Hematopoietic multipotent progenitor cell treated with erythropoietin and hydrocortisone succinate and interleukin-3 and kit ligand, for 8 days (in vitro differentiated cells): ENCODE measurements around the gene SAMMSON.

ENCODE experiments used
- DNase-seq: peaks from one replicate; pipeline ENCODE4 v3.0.0-alpha.2; 2015

The SAMMSON gene

GRCh38 chr3:70094197-70094596 is 94.7 kb downstream of the SAMMSON start:
- no peak for DNase-seq

DNA sequence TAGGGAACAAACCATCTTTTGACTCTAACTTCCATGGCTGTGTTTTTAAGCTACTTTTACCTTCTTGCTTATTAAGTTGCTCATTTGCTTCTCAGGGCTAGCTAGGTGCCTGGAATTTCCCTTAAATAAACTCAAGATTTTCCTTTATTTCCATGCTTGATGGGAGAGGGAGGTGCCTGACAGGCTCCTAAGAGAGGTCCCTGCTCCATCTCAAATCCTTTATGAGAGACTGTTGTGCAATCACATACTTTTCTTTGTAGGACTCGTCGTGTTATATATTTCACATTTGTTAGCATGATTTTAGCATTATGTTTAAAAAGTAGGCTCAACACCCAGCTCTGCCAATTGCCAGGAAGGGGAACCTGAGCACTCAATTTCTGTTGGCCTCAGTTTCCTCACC is 95.7 kb downstream of the SAMMSON start:
- no peak for DNase-seq

DNA sequence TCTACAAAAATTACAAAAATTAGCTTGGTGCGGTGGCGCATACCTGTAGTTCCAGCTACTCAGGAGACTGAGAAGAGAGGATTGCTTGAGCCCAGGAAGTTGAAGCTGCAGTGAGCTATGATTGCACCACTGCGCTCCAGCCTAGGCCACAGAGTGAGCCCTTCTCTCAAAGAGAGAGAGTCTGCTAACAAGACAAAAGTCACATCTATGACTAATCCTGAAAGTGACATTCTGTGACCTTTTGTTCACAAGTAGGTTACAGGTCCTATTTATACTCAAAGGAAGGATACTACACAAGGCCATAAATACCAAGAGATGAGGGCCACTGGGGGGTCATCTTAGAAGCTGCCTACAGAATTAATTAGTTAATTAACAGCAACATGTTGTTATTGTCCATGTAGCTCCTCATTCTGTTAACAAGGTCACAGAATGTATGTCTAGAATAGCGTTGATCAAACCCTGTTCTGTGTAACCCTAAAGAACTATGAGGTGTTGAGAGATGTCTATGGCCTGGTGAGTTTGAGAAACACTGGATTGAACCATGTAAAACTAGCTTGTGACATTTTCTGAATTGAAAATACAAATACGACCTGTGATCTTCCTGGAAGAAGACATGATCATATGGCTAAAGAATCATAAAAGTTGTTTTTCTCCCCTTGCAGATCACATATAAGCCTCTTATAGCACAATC is 97.0 kb downstream of the SAMMSON start:
- no peak for DNase-seq

DNA sequence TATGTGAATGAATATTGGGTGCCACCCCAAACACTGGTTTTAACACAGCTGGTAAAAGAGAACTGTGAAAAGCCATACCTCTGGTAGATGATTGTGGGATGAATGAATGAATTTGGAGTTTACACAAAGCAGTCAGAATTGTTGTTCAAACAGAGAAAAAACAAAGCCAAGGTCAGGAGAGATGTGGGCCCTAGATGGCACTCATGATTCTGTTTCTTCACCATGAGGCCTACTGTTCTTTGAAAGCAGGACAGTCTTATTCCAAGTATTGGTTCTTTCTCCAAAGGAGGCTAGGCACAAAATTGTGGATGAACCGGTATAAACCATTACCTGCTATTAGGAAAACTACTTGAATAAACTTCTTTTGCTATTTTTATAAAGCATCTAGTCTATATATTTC is 97.6 kb downstream of the SAMMSON start:
- DNase-seq, result no peak

GRCh38 chr3:70108072-70108471 is 108.5 kb downstream of the SAMMSON start:
- DNase-seq, result peak; percentile 39

DNA sequence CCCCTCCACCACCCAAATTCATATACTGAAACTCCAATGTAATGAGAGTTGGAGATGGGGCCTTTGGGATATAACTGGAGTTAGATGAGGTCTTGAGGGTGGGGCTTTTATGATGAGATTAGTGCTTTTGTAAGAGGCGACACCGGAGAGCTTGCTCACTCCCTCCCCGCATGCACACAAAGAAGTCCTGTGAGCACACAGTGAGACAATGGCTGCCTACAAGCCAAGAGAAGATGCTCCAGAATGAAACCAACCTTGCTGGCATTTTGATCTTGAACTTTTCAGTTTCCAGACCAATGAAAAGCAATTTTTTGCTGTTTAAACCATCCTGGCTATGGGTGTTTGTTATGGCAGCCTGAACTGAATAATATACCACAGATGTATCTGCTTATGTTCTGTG is 109.0 kb downstream of the SAMMSON start:
- no peak for DNase-seq

DNA sequence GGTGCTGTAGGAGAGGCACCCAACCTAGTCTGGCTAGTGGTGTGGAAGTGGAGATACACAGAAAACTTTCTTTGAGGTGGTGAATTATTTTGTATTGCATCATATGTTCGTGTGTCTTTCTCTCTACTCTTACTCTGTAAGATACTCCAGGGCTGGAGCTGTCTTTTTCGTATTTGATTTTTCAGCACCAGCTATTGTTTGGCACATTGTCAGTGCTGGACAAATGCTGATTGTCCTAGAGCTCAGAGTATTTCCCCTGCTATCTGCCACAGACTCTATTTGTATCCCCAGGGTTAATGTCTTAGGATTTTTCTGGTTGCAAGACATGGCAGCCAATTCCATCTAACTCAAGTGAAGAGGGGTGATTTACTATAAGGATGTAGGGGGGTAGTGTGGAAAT is 110.5 kb downstream of the SAMMSON start:
- no peak for DNase-seq

GRCh38 chr3:70111411-70111810 is 111.9 kb downstream of the SAMMSON start:
- DNase-seq, result no peak

DNA sequence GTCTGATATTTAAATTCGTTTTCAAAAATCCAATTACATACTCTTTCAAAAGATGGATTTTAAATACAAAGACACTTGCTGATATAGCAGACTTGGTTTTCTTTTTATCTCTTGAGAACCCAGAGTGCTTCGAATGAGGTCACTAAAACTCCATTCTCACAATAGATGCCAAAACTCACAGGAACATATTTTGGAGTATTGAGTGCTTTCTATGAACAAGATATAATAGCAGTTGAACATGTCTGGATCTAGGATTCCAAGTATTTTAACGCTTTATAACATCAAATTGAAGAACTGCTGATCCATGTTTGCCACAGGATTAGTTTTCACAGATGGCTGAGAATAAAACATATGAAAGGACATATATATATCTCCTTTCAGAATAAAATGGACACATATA is 113.2 kb downstream of the SAMMSON start:
- no peak for DNase-seq

DNA sequence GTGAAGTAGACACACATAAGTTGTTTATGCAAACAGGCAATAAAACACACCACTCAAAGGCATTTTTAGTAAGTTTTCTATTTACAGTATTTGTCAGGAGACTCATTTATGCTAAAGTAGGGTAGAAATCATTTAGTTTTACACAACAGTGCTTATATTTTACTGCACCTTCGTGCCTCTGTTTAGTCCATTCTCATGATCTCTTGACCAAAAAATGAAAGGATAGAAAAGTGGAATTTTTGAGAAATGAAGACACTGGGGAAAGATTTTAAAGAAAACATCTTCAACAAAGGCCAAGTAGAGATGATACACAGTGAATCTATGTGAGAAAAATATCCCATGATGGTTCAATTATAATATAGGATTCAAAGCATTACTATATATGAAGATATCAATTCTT is 114.9 kb downstream of the SAMMSON start:
- no peak for DNase-seq

- no peak for DNase-seq
Measured at GRCh38 chr3:70119879-70120278, 120.3 kb downstream of the SAMMSON start.
